ENCODE data around the gene IGDCC3. TPM values are rescaled to one million over a fixed set of nuclear protein-coding genes. Genes with fewer than 3 reads are reported as not detected.
A peak's percentile ranks its signal among the peaks of the same experiment; 100 is the strongest.

The IGDCC3 gene
- total and polyA plus RNA-seq, 2 donors from 2014 or later, result 0.22 to 0.49 TPM

DNA sequence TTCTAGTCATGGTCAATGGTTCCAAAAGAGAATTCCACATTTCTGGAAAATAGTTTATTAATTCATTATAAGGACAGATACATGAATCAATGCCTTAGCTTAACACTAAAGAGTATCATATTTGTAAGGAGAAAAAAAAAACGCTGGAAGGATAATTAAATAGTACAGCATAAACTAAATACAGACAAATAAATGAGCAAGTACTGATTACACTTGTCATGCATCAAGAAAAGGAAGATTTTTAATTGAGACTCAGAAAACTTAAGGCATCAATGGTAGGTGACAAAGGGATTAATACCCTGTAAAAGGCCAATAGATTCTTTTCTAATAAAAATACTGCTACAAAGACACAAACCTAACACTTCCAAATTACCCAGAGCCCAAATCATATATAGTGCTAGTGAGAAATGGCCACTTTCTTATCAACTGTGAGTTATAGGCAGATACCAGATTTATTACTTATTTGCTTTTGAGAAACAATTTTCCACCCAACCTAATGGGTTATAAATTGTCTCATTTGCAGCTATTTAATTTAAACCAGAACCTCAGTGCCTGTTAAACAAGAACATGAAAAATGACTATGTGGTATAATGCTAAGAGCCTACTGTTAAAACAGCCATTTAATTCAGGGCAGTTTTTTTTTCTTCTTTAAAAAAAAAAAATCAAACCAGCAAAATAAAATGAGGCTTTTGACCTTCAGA lies 3.8 kb upstream of the IGDCC3 start:
- Histone ChIP-seq H3K36me3 (ENCODE audit: control insufficient read depth in 2 of 3, insufficient read depth in 3 of 3, low read length in 3 of 3) (no peaks in the 10 kb centered on the region), H3K9me3 (ENCODE audit: control insufficient read depth in 2 of 3, insufficient read depth in 1 of 3, low read length in 3 of 3) (no peaks in the 10 kb centered on the region), H3K9ac (ENCODE audit: low read length in 3 of 3) (no peak overlapping the region), H3K27me3 (ENCODE audit: control insufficient read depth, insufficient read depth, low read length) (no peaks in the 10 kb centered on the region), H3K27ac (ENCODE audit: low read depth in 2 of 2, low read length in 2 of 2) (no peak overlapping the region), H3K4me1 (ENCODE audit: control insufficient read depth in 2 of 3, insufficient read depth in 2 of 3, low read depth in 1 of 3, low read length in 3 of 3) (peaks cover 0 to 19% (median 5%) of the 10 kb centered on the region in 3 donors), H3K4me3 (ENCODE audit: low read length in 3 of 3) (no peak overlapping the region)
- FAIRE-seq (no peak), DNase-seq (no peak)
- TF ChIP-seq, protein P1, sequence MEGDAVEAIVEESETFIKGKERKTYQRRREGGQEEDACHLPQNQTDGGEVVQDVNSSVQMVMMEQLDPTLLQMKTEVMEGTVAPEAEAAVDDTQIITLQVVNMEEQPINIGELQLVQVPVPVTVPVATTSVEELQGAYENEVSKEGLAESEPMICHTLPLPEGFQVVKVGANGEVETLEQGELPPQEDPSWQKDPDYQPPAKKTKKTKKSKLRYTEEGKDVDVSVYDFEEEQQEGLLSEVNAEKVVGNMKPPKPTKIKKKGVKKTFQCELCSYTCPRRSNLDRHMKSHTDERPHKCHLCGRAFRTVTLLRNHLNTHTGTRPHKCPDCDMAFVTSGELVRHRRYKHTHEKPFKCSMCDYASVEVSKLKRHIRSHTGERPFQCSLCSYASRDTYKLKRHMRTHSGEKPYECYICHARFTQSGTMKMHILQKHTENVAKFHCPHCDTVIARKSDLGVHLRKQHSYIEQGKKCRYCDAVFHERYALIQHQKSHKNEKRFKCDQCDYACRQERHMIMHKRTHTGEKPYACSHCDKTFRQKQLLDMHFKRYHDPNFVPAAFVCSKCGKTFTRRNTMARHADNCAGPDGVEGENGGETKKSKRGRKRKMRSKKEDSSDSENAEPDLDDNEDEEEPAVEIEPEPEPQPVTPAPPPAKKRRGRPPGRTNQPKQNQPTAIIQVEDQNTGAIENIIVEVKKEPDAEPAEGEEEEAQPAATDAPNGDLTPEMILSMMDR (IDR thresholded peaks at IDR 0.05; ENCODE audit: borderline replicate concordance, extremely low read depth, insufficient read depth), result no peak
- intact Hi-C loops (cut with DNase I), result no loop called here

DNA sequence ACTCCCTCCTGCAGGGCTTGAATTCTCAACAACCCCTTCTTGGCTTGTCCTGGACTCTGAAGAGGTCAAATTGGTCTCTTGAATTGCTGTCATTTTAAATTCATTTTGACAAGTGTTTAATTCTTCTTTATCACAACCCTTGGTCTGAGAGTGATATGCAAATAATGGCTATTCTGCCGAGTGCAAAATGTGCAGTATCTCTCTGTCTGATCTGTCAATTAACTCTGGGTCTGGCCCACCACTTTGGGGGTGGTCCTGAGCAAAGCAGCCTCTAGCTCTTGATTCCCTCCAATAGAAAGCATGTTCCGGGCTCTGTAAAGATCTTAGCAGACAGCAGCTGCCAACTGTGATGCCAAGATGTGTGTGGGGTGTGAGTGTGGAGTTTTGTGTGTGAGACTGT lies 2.2 kb upstream of the IGDCC3 start:
- intact Hi-C loops (cut with DNase I), result no loop called here

DNA sequence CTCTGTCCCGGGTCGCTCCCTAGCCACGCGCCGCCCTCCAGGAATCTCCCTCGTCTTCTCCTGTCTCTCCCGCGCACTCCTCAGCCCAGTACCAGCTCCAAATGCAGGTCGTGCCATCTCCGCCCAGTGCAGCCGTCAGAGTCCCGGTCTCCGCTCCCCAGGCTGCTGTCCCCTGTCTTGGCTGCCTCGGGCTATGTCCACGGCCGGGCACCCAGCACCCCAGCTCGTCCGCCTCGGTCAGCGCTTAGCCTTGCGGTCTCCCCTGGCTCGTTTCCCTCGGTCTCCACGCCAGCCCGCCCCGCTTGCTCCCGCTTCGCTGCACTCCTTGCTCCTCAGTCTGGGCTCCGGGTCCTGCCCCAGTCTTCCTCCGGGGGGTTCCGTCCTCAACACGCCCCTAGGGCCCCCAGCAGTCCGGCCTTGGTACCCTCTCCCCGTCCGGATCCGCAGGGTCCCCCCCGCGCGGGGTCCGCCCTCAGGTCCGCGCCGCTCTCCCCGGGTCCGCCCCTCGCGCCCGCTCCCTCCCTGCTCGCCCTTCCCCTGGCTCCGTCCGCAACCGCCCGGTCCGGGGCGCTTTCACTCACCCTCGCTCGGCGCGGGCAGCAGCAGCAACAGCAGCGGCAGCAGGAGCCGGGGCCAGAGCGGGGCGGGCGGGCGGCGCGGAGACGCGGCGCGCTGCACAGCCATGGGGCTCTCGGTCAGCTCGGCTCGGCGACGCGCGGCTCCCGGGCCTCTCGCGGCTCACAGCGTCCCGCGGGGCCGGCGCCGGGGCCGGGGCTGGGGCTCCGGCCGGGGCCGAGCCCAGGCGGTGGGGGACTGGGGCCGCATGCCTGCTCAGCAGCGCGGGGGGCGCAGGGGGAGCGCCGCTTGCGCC lies 462 bp downstream of the IGDCC3 start:
- no peak for FAIRE-seq
- peak overlapping the region; percentile 48 to 62 (median 59) for H3K4me3 ChIP-seq (ENCODE audit: low read length in 3 of 3)
- H3K9ac ChIP-seq (ENCODE audit: low read length in 3 of 3), result peak overlapping the region in 1 of 3 donors; percentile 29
- DNase-seq, result peak in 4 of 5 donors; percentile 65 to 79 (median 72)
- no peaks in the 10 kb centered on the region for H3K36me3 ChIP-seq (ENCODE audit: control insufficient read depth in 2 of 3, insufficient read depth in 3 of 3, low read length in 3 of 3)
- H3K27ac ChIP-seq (ENCODE audit: low read depth in 2 of 2, low read length in 2 of 2), result no peak overlapping the region
- intact Hi-C loops (cut with DNase I), result no loop called here
- no peaks in the 10 kb centered on the region for H3K9me3 ChIP-seq (ENCODE audit: control insufficient read depth in 2 of 3, insufficient read depth in 1 of 3, low read length in 3 of 3)
- H3K27me3 ChIP-seq (ENCODE audit: control insufficient read depth, insufficient read depth, low read length), result peaks cover 2% of the 10 kb centered on the region
- TF ChIP-seq, protein P1 (IDR thresholded peaks at IDR 0.05; ENCODE audit: borderline replicate concordance, extremely low read depth, insufficient read depth), result no peak
- peaks cover 0 to 7% (median 3%) of the 10 kb centered on the region in 3 donors for H3K4me1 ChIP-seq (ENCODE audit: control insufficient read depth in 2 of 3, insufficient read depth in 2 of 3, low read depth in 1 of 3, low read length in 3 of 3)

More for the DNA sequence above, 2.2 kb upstream of the IGDCC3 start:
- no peak for DNase-seq
- no peaks in the 10 kb centered on the region for H3K36me3 ChIP-seq (ENCODE audit: control insufficient read depth in 2 of 3, insufficient read depth in 3 of 3, low read length in 3 of 3)
- H3K9ac ChIP-seq (ENCODE audit: low read length in 3 of 3), result no peak overlapping the region
- H3K27me3 ChIP-seq (ENCODE audit: control insufficient read depth, insufficient read depth, low read length), result peaks cover 2% of the 10 kb centered on the region
- H3K27ac ChIP-seq (ENCODE audit: low read depth in 2 of 2, low read length in 2 of 2), result no peak overlapping the region
- no peak for FAIRE-seq
- H3K4me1 ChIP-seq (ENCODE audit: control insufficient read depth in 2 of 3, insufficient read depth in 2 of 3, low read depth in 1 of 3, low read length in 3 of 3), result peaks cover 0 to 12% (median 3%) of the 10 kb centered on the region in 3 donors
- H3K9me3 ChIP-seq (ENCODE audit: control insufficient read depth in 2 of 3, insufficient read depth in 1 of 3, low read length in 3 of 3), result no peaks in the 10 kb centered on the region
- H3K4me3 ChIP-seq (ENCODE audit: low read length in 3 of 3), result no peak overlapping the region
- TF ChIP-seq, protein P1 (IDR thresholded peaks at IDR 0.05; ENCODE audit: borderline replicate concordance, extremely low read depth, insufficient read depth), result no peak
